K562 (cell line): ENCODE measurements around the gene PIERCE2. TPM values are rescaled to one million over a fixed set of nuclear protein-coding genes. Genes with fewer than 3 reads are reported as not detected.

Experiments used
- ATAC-seq: fragments of 200-7000 bp; cut with Tn5 transposase; 3 replicates; pipeline ENCODE4 v1.9.1; 2020; ENCODE audit warnings: moderate library complexity
- BruUV-seq: library from RNA; stranded (reverse); fragments of 400-500 nt; replicated peaks from 2 replicates; lab custom pipeline; 2021; lab: Mats Ljungman, UMichigan
- CTCF ChIA-PET: fragments of 300-600 bp; formaldehyde crosslinking; extraction: SDS; loops from one replicate; lab custom pipeline; 2021; ENCODE audit warnings: low intra/inter-chr PET ratio; lab: Yijun Ruan, JAX
- POLR2A ChIA-PET: fragments of 300-600, 350-650 bp; sonication (Branson Sonifier 250); formaldehyde crosslinking; extraction: SDS; loops from one replicate; lab custom pipeline; 2021; ENCODE audit warnings: antibody characterized with exemption, inconsistent platforms; lab: Yijun Ruan, JAX
- DNase-seq, 4 experiments: peaks; one replicate each; pipeline versions ENCODE4 v3.0.0 to v3.0.0-alpha.2; 2011 to 2018; ENCODE audit warnings: low spot score in 3 of 4, mixed read lengths in 3 of 4; ENCODE audit errors: extremely low read depth in 1 of 4
- FAIRE-seq: peaks from 2 replicates; lab custom pipeline; 2011; peaks lifted over from hg19 to GRCh38; lab: Jason Lieb, UNC
- H2AFZ ChIP-seq: 2 replicates; pipeline ENCODE4 v1.6.0; 2011; ENCODE audit warnings: low read depth, low read length, control low read depth, inconsistent platforms
- H3K27ac ChIP-seq: fragments of 200-600 bp; 3 replicates; pipeline ENCODE4 v1.8.0; 2011; ENCODE audit warnings: low read depth, mild to moderate bottlenecking, control low read depth, inconsistent platforms, low read length, moderate library complexity, mixed read lengths; ENCODE audit errors: extremely low read depth
- H3K27me3 ChIP-seq, 2 experiments: fragments of 300-600 bp in 1 of 2; 2 replicates in 1 of 2; 3 replicates in 1 of 2; pipeline versions ENCODE4 v1.6.0 to v1.8.0; 2011; ENCODE audit warnings: inconsistent platforms in 2 of 2, low read length in 2 of 2, mild to moderate bottlenecking in 1 of 2, mixed read lengths in 1 of 2, moderate library complexity in 1 of 2; ENCODE audit not compliant: control insufficient read depth in 2 of 2, insufficient read depth in 2 of 2
- H3K36me3 ChIP-seq: fragments of 300-600 bp; 3 replicates; pipeline ENCODE4 v1.8.0; 2011; ENCODE audit warnings: mild to moderate bottlenecking, low read length, inconsistent platforms; ENCODE audit not compliant: control insufficient read depth, insufficient read depth
- H3K4me1 ChIP-seq, 2 experiments: fragments of 200-600 bp in 1 of 2; replicated peaks in 1 of 2; 2 replicates in 1 of 2; 3 replicates in 1 of 2; pipeline versions ENCODE4 v1.5.1 to v1.8.0; 2011; ENCODE audit warnings: inconsistent platforms in 2 of 2, low read length in 2 of 2, mild to moderate bottlenecking in 1 of 2, mixed read lengths in 1 of 2, moderate library complexity in 1 of 2; ENCODE audit not compliant: control insufficient read depth in 2 of 2, insufficient read depth in 2 of 2
- H3K4me2 ChIP-seq: 2 replicates; pipeline ENCODE4 v1.6.1; 2011; ENCODE audit warnings: low read length, control low read depth, inconsistent platforms, mixed read lengths; ENCODE audit not compliant: insufficient read depth
- H3K4me3 ChIP-seq: fragments of 200-600 bp; sonication (generic), shearing (Covaris generic); 2 replicates; pipeline ENCODE4 v1.5.1; 2016; ENCODE audit warnings: control low read depth, inconsistent platforms
- H3K79me2 ChIP-seq: fragments of 200-600 bp; 3 replicates; pipeline ENCODE4 v1.8.0; 2011; ENCODE audit warnings: low read length, inconsistent platforms; ENCODE audit not compliant: control insufficient read depth, insufficient read depth
- H3K9ac ChIP-seq, 2 experiments: 2 replicates each; pipeline versions ENCODE4 v1.6.0 to v1.6.1; 2011; ENCODE audit warnings: low read depth in 2 of 2, low read length in 2 of 2, control low read depth in 1 of 2, inconsistent platforms in 1 of 2, mild to moderate bottlenecking in 1 of 2, mixed read lengths in 1 of 2; ENCODE audit not compliant: insufficient read depth in 1 of 2
- H3K9me1 ChIP-seq: one replicate; pipeline ENCODE4 v1.6.0; 2011; ENCODE audit warnings: inconsistent platforms, mild to moderate bottlenecking, low read length, moderate library complexity; ENCODE audit not compliant: control insufficient read depth, insufficient read depth
- H3K9me3 ChIP-seq: replicated peaks from 2 replicates; pipeline ENCODE4 v1.5.1; 2011; ENCODE audit warnings: low read depth, low read length, inconsistent platforms; ENCODE audit not compliant: control insufficient read depth, insufficient read depth
- H4K20me1 ChIP-seq: replicated peaks from 2 replicates; pipeline ENCODE4 v1.6.1; 2011; ENCODE audit warnings: low read length, inconsistent platforms, mixed read lengths; ENCODE audit not compliant: control insufficient read depth, insufficient read depth
- BRF1 ChIP-seq: IDR thresholded peaks from 3 replicates; pipeline ENCODE4 v1.6.1; 2011; ENCODE audit warnings: borderline replicate concordance, mild to moderate bottlenecking; ENCODE audit not compliant: insufficient read length; ENCODE audit errors: extremely low read depth
- CBX3 ChIP-seq, 2 experiments: IDR thresholded peaks; 1 replicate in 1 of 2; 2 replicates in 1 of 2; pipeline ENCODE4 v1.6.1; 2012; ENCODE audit warnings: inconsistent platforms in 2 of 2, low read length in 2 of 2, borderline replicate concordance in 1 of 2, control low read depth in 1 of 2
- EP400 ChIP-seq: fragments of 450-650 bp; IDR thresholded peaks from 2 replicates; pipeline ENCODE4 v1.6.1; 2017; ENCODE audit warnings: antibody characterized with exemption, mild to moderate bottlenecking, moderate library complexity
- GTF2F1 ChIP-seq: IDR thresholded peaks from 2 replicates; pipeline ENCODE4 v1.6.1; 2011; ENCODE audit warnings: low read depth, low read length, improper control_type of control experiment
- KDM4B ChIP-seq, 2 experiments: fragments of 450-650 bp in 1 of 2; sonication (generic) in 1 of 2; IDR thresholded peaks; 2 replicates each; pipeline ENCODE4 v1.6.1; 2016 to 2017; ENCODE audit warnings: borderline replicate concordance in 2 of 2, antibody characterized with exemption in 1 of 2, low read depth in 1 of 2, mild to moderate bottlenecking in 1 of 2
- MLX ChIP-seq, 2 experiments: fragments of 450-650 bp in 1 of 2; sonication (generic) in 1 of 2; formaldehyde crosslinking; conservative IDR thresholded peaks; 2 replicates each; pipeline versions ENCODE4 v1.4.0 to v1.8.1; 2020 to 2022; ENCODE audit warnings: mild to moderate bottlenecking in 1 of 2, missing genetic modification reagents in 1 of 2
- POLR3G ChIP-seq: IDR thresholded peaks from 2 replicates; pipeline ENCODE4 v1.6.1; 2011; ENCODE audit not compliant: insufficient read length, insufficient replicate concordance; ENCODE audit errors: extremely low read depth
- TBP ChIP-seq: optimal IDR thresholded peaks from 2 replicates; pipeline ENCODE3; 2011; ENCODE audit warnings: low read depth, low read length, improper control_type of control experiment
- ZSCAN29 ChIP-seq: fragments of 450-650 bp; IDR thresholded peaks from 2 replicates; pipeline ENCODE4 v1.6.1; 2017
- in situ Hi-C: fragments of 300-500 bp; cut with MboI; formaldehyde crosslinking; loops from 4 replicates; pipeline ENCODE4 v1.15.0; 2018; ENCODE audit warnings: inconsistent platforms, mixed read lengths
- intact Hi-C: fragments of 100-400 bp; cut with micrococcal nuclease; formaldehyde crosslinking; loops from 2 replicates; pipeline ENCODE4 v1.14.2; 2022
- polyA plus RNA-seq, 8 experiments: library from polyadenylated mRNA; depleted of rRNA in 4 of 8; stranded (reverse) in 5 of 8; unstranded in 3 of 8; fragments of >200 nt; fragmentation: Nextera tagmentation in 2 of 8; fragmentation: Illumina TruSeq in 1 of 8; extraction: Ambion mirVana in 2 of 8; extraction: Trizol in 1 of 8; gene quantifications; 2 replicates each; pipeline versions ENCODE4 v1.2.1 to v1.2.3, GENCODE V29; 2011 to 2014; ENCODE audit warnings: inconsistent platforms in 1 of 8, missing spikeins in 1 of 8
- total RNA-seq, 7 experiments: library from RNA; depleted of rRNA in 6 of 7; stranded (reverse); fragments of >200 nt in 6 of 7; fragmentation: Illumina TruSeq in 2 of 7; extraction: Trizol in 2 of 7; gene quantifications; 2 replicates each; pipeline versions ENCODE4 v1.2.1 to v1.2.3, GENCODE V29; 2011 to 2021; ENCODE audit warnings: low replicate concordance in 1 of 7
- TF ChIP-seq, protein P1 (sequence below), 2 experiments: fragments of 250-450 bp in 1 of 2; fragments of 450-650 bp in 1 of 2; sonication (Bioruptor Pico) in 1 of 2; IDR thresholded peaks; 2 replicates each; pipeline versions ENCODE4 v1.6.1 to v1.8.0; 2016 to 2021; ENCODE audit warnings: mild to moderate bottlenecking in 2 of 2, moderate library complexity in 2 of 2, missing compliant biosample characterization in 1 of 2, missing genetic modification characterization in 1 of 2

Gene PIERCE2
- total and polyA plus RNA-seq, 9 of the 15 experiments (the other 6 are each of a cell fraction or from before 2014, with no cell fraction given), result 2.9 to 4.8 (median 4.0) TPM

- H3K79me2 ChIP-seq, result no peaks in the 10 kb centered on the region
- intact Hi-C loops (no loop called here), in situ Hi-C loops (no loop called here)
- H3K9me1 ChIP-seq, result no peaks in the 10 kb centered on the region
- no TSS peak for BruUV-seq
- no peak overlapping the region for H3K27ac ChIP-seq
- H3K27me3 ChIP-seq, result no peaks in the 10 kb centered on the region
- H3K4me3 ChIP-seq, result no peak overlapping the region
- H3K36me3 ChIP-seq, result peaks cover 69% of the 10 kb centered on the region; the same call in 2 of the 3 replicates
- ATAC-seq (no peak), FAIRE-seq (no peak), DNase-seq (no peak)
- no peak overlapping the region for H3K4me2 ChIP-seq
- no peaks in the 10 kb centered on the region for H3K9me3 ChIP-seq
- no peaks in the 10 kb centered on the region for H3K4me1 ChIP-seq
- CTCF ChIA-PET, result no interaction called here
- no peak for TF ChIP-seq CBX3 (IDR thresholded peaks at IDR 0.05; ENCODE audit: borderline replicate concordance in 1 of 2, low read length in 2 of 2)
- TF ChIP-seq GTF2F1, result no peak
- TF ChIP-seq, protein P1, sequence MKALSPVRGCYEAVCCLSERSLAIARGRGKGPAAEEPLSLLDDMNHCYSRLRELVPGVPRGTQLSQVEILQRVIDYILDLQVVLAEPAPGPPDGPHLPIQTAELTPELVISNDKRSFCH (CRISPR knock-in tag; IDR thresholded peaks at IDR 0.05), result no peak
- TF ChIP-seq, protein P1 (tag; IDR thresholded peaks at IDR 0.05), result no peak
- TF ChIP-seq EP400, result no peak
- no peak for TF ChIP-seq MLX (CRISPR knock-in tag; conservative IDR thresholded peaks at IDR 0.05)
- no peak for TF ChIP-seq TBP
- TF ChIP-seq POLR3G, result no peak
- TF ChIP-seq ZSCAN29, result no peak
- TF ChIP-seq BRF1, result no peak
- TF ChIP-seq KDM4B (IDR thresholded peaks at IDR 0.05; ENCODE audit: borderline replicate concordance in 2 of 2, low read depth in 1 of 2), result no peak
- POLR2A ChIA-PET, result interaction anchor here (0.8 to 2.3 kb wide), 3 partner anchors 15 to 165 kb away, joined by 3 to 7 read pairs (median 3); no protein-coding TSS in a partner anchor
- H3K9ac ChIP-seq, result no peak overlapping the region
- H2AFZ ChIP-seq, result no peak overlapping the region
- no peaks in the 10 kb centered on the region for H4K20me1 ChIP-seq
Measured at GRCh38 chr15:55381595-55381994, 26.7 kb upstream of the PIERCE2 start.
